ENCODE data around the gene LY6G6F. TPM values are rescaled to one million over a fixed set of nuclear protein-coding genes. Genes with fewer than 3 reads are reported as not detected.
A peak's percentile ranks its signal among the peaks of the same experiment; 100 is the strongest.

Gene LY6G6F
- total and polyA plus RNA-seq, 2 of the 13 experiments (the other 11 are each of a cell fraction or from before 2014, with no cell fraction given) = not detected

DNA sequence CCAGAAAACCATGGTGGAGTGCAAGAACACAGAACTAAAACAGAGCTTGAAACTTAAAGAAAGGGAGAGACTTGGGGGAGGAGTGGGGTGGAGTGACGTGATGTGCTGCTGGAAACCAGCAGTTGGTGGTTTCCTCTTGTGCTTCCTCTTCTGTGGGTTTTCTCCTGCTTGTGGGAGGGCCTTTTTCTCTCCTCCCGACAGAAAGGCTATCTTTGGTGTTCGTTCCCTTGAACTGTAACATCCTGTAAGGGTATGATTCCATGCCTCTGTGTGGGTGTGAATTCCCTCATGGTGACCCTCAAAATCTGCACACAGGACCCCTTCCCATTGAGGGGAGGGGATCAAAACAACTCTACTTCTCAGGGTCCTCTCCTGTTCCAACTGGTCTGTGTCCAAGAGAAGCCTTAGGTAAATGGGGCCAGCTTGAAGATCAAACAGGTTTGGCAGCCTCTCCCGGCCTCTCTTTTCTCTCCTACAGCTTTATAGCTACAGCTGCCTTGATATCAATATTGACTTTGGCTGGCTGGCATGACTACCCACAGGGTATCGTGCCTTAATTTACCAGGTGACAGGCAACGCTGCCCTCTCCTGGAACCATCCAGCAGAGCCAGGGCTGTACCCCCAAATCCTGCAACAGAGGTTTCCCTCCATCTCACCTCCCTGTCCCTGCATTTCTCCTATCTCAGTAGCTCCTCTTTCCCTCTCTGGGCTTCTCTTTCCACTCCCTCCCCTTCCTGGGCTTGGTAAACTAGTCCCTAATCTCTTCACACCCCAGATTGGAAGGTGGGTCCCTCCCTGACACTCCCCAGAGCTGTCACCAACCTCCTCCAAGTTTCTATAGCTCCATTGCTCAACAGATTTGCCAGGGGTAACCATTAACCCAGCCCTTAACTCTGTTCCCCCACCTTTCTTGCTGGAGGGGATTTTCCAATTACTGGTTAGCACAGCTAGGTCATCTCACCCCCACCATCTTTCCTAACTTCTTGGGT, 31.6 kb downstream of the LY6G6F start (continued):
- TF ChIP-seq, protein P1, sequence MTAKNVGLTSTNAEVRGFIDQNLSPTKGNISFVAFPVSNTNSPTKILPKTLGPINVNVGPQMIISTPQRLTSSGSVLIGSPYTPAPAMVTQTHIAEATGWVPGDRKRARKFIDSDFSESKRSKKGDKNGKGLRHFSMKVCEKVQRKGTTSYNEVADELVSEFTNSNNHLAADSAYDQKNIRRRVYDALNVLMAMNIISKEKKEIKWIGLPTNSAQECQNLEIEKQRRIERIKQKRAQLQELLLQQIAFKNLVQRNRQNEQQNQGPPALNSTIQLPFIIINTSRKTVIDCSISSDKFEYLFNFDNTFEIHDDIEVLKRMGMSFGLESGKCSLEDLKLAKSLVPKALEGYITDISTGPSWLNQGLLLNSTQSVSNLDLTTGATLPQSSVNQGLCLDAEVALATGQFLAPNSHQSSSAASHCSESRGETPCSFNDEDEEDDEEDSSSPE (CRISPR knock-in tag; IDR thresholded peaks at IDR 0.05) = peak; percentile 69
- peak; percentile 58 for TF ChIP-seq ESRRA (CRISPR knock-in tag; IDR thresholded peaks at IDR 0.05; ENCODE audit: low read depth)
- no peak for TF ChIP-seq ZNF143 (CRISPR knock-in tag; IDR thresholded peaks at IDR 0.05)
- no peak for TF ChIP-seq ZNF790 (CRISPR knock-in tag; IDR thresholded peaks at IDR 0.05; ENCODE audit: borderline replicate concordance)
- TF ChIP-seq KDM3A (CRISPR knock-in tag; IDR thresholded peaks at IDR 0.05; ENCODE audit: low read depth) = peak; percentile 86
- peak; percentile 91 for TF ChIP-seq BCL6 (CRISPR knock-in tag; IDR thresholded peaks at IDR 0.05)
- TF ChIP-seq SAP130 (CRISPR knock-in tag; IDR thresholded peaks at IDR 0.05; ENCODE audit: low read depth) = peak; percentile 96
- TF ChIP-seq, protein P2, sequence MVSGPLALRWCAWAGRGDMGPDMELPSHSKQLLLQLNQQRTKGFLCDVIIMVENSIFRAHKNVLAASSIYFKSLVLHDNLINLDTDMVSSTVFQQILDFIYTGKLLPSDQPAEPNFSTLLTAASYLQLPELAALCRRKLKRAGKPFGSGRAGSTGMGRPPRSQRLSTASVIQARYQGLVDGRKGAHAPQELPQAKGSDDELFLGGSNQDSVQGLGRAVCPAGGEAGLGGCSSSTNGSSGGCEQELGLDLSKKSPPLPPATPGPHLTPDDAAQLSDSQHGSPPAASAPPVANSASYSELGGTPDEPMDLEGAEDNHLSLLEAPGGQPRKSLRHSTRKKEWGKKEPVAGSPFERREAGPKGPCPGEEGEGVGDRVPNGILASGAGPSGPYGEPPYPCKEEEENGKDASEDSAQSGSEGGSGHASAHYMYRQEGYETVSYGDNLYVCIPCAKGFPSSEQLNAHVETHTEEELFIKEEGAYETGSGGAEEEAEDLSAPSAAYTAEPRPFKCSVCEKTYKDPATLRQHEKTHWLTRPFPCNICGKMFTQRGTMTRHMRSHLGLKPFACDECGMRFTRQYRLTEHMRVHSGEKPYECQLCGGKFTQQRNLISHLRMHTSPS (CRISPR knock-in tag; IDR thresholded peaks at IDR 0.05; ENCODE audit: low read depth) = peak; percentile 77; the same call in 1 of the 2 replicates
- 0 out of 2 replicates have a peak, but pooled peaks have one; percentile 43 for TF ChIP-seq ZNF616 (CRISPR knock-in tag; IDR thresholded peaks at IDR 0.05; ENCODE audit: low read depth)
- TF ChIP-seq SNAI1 (CRISPR knock-in tag; IDR thresholded peaks at IDR 0.05; ENCODE audit: borderline replicate concordance) = no peak
- no peak; the same call in 1 of the 2 replicates for TF ChIP-seq YEATS4 (CRISPR knock-in tag; IDR thresholded peaks at IDR 0.05; ENCODE audit: borderline replicate concordance)
- 0 out of 2 replicates have a peak, but pooled peaks have one; percentile 13 for TF ChIP-seq SMAD3 (CRISPR knock-in tag; IDR thresholded peaks at IDR 0.05)
- TF ChIP-seq, protein P3, sequence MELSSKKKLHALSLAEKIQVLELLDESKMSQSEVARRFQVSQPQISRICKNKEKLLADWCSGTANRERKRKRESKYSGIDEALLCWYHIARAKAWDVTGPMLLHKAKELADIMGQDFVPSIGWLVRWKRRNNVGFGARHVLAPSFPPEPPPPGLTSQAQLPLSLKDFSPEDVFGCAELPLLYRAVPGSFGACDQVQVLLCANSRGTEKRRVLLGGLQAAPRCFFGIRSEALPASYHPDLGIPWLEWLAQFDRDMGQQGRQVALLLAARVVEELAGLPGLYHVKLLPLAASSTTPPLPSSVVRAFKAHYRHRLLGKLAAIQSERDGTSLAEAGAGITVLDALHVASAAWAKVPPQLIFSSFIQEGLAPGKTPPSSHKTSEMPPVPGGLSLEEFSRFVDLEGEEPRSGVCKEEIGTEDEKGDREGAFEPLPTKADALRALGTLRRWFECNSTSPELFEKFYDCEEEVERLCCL (CRISPR knock-in tag; IDR thresholded peaks at IDR 0.05; ENCODE audit: borderline replicate concordance) = no peak
- TF ChIP-seq ZNF235 (CRISPR knock-in tag; IDR thresholded peaks at IDR 0.05; ENCODE audit: borderline replicate concordance) = peak; percentile 81; the same call in 1 of the 2 replicates
- peak; percentile 91 for TF ChIP-seq MED13 (CRISPR knock-in tag; IDR thresholded peaks at IDR 0.05)
- no peak for TF ChIP-seq MTF1 (CRISPR knock-in tag; IDR thresholded peaks at IDR 0.05)
- no peak; the same call in 1 of the 2 replicates for TF ChIP-seq KLF6 (CRISPR knock-in tag; IDR thresholded peaks at IDR 0.05)
- TF ChIP-seq ZNF549 (CRISPR knock-in tag; IDR thresholded peaks at IDR 0.05) = no peak
- no peak for TF ChIP-seq SRY (CRISPR knock-in tag; IDR thresholded peaks at IDR 0.05)
- no peak for TF ChIP-seq AGO1 (IDR thresholded peaks at IDR 0.05; ENCODE audit: low read depth, low read length, poor library complexity, severe bottlenecking)
- TF ChIP-seq NKX3-1 (CRISPR knock-in tag; IDR thresholded peaks at IDR 0.05) = peak; percentile 43; the same call in 1 of the 2 replicates
- no peak for TF ChIP-seq AGO2 (optimal IDR thresholded peaks at IDR 0.05; ENCODE audit: low read depth, low read length)
- TF ChIP-seq ZNF329 (CRISPR knock-in tag; IDR thresholded peaks at IDR 0.05; ENCODE audit: low read depth) = no peak
- peak; percentile 66; the same call in 1 of the 2 replicates for TF ChIP-seq ZNF451 (CRISPR knock-in tag; IDR thresholded peaks at IDR 0.05)
- no peak for TF ChIP-seq SSRP1 (CRISPR knock-in tag; IDR thresholded peaks at IDR 0.05)
- no peak; the same call in 1 of the 2 replicates for TF ChIP-seq GABPB1 (CRISPR knock-in tag; IDR thresholded peaks at IDR 0.05)
- peak; percentile 62; the same call in 1 of the 2 replicates for TF ChIP-seq ZMYM4 (CRISPR knock-in tag; IDR thresholded peaks at IDR 0.05)
